ENCODE data around the gene PLXNA3.
A peak's percentile ranks its signal among the peaks of the same experiment; 100 is the strongest.
"Not testable (repeated sequence)": the region's sequence is repeated elsewhere in the genome, so short reads cannot be mapped to it uniquely, and the experiment has no call there.

The PLXNA3 gene

GRCh38 chrX:154501423-154501822 is 43.3 kb downstream of the PLXNA3 start:
- not testable (repeated sequence) for DNase-seq (ENCODE audit: low read depth in 2 of 2)

DNA sequence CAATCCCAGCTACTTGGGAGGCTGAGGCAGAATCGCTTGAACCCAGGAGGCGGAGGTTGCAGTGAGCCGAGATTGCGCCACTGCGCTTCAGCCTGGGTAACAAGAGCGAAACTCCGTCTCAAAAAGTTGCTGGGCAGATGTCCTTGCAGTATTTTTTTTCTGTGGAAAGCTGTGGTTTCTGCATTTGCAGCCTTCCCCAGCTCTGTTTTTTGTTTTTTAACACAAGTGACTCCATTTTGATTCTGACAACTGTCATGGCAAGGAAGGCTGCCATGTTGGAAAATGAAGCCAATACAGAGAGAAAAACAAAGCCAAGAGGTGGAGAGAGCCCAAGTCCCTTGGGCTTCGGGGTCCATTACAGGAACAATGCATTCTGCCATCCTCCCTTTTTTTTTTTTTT is 44.0 kb downstream of the PLXNA3 start:
- DNase-seq (ENCODE audit: low read depth in 2 of 2) = no peak

DNA sequence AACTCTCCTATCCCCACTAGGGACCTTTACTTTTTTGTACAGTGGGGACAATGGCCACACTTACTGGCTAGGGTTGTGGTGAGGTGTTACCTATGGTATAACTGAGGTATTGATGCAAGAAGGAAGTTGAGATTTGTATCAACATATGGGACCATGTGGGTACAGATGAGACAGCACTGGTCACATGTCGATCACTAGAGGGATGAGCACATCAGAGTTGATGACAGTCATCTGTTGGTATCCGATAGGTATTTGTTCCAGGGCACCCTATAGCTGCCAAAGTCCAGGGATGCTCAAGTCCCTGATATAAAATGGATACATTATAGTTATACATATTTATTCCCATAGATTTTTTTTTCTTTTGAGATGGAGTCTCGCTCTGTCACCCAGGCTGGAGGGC is 44.9 kb downstream of the PLXNA3 start:
- DNase-seq (ENCODE audit: low read depth in 2 of 2) = no peak

GRCh38 chrX:154505734-154506133 is 47.7 kb downstream of the PLXNA3 start:
- no peak for DNase-seq (ENCODE audit: low read depth in 2 of 2)

- no peak for DNase-seq (ENCODE audit: low read depth in 2 of 2)
Measured at GRCh38 chrX:154506483-154507332, 48.6 kb downstream of the PLXNA3 start.

- DNase-seq (ENCODE audit: low read depth in 2 of 2) = no peak
Measured at GRCh38 chrX:154507673-154508383, 49.7 kb downstream of the PLXNA3 start.

GRCh38 chrX:154508384-154508745 is 50.3 kb downstream of the PLXNA3 start:
- DNase-seq (ENCODE audit: low read depth in 2 of 2) = no peak

DNA sequence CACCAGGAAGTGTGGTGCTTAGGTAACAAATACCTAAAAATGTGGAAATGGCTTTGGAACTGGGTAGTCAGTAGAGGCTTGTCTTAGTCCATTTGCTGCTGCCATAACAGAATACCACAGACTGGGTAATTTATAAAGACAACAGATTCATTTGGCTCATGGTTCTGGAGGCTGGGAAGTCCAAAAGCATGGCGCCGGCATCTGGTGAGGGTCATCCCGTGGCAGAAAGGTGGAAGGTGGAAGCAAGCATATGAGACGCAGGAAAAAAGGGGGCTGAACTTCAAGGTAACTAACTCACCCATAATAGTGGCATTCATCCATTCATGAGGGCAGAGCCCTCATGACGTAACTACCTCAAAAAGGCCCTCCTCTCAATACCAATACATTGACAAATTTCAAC is 51.4 kb downstream of the PLXNA3 start:
- DNase-seq (ENCODE audit: low read depth in 2 of 2) = no peak

- no peak for DNase-seq (ENCODE audit: low read depth in 2 of 2)
Measured at GRCh38 chrX:154511761-154512160, 53.7 kb downstream of the PLXNA3 start.

- no peak for DNase-seq (ENCODE audit: low read depth in 2 of 2)
Measured at GRCh38 chrX:154512879-154513553, 54.9 kb downstream of the PLXNA3 start.

- DNase-seq (ENCODE audit: low read depth in 2 of 2) = no peak
Measured at GRCh38 chrX:154513716-154514115, 55.6 kb downstream of the PLXNA3 start.

GRCh38 chrX:154515090-154515965 is 57.2 kb downstream of the PLXNA3 start:
- peak in 1 of 2 donors; percentile 16 for DNase-seq (ENCODE audit: low read depth in 2 of 2)

GRCh38 chrX:154515966-154516655 is 58.0 kb downstream of the PLXNA3 start, which contains the start of gene FAM3A:
TSS of gene FAM3A (minus strand) at chrX:154516232. CDS start at chrX:154515772, 460 bp downstream.
- DNase-seq (ENCODE audit: low read depth in 2 of 2) = peak; percentile 88

DNA sequence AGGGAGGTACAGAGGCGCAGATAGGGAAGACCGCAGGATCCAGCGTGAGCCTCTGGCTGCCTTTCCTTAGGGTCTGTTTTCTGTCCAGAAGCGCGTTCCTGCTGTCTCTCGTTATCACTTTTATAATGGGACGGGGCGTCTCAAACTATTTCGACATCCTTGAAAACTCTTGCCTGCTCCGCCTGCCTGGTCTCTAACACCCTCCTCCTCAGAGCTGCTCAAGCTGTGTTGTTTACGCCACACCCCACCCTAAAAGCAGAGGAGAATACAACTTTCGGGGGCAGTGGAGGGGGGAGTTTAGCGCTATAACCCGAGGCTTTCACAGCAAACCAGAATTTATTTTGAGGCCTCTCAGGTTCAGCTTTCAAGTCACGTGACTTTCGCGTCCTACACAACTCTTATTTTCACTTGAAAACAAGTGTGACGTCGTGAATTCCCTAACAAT is 58.6 kb downstream of the PLXNA3 start:
- DNase-seq (ENCODE audit: low read depth in 2 of 2) = no peak

DNA sequence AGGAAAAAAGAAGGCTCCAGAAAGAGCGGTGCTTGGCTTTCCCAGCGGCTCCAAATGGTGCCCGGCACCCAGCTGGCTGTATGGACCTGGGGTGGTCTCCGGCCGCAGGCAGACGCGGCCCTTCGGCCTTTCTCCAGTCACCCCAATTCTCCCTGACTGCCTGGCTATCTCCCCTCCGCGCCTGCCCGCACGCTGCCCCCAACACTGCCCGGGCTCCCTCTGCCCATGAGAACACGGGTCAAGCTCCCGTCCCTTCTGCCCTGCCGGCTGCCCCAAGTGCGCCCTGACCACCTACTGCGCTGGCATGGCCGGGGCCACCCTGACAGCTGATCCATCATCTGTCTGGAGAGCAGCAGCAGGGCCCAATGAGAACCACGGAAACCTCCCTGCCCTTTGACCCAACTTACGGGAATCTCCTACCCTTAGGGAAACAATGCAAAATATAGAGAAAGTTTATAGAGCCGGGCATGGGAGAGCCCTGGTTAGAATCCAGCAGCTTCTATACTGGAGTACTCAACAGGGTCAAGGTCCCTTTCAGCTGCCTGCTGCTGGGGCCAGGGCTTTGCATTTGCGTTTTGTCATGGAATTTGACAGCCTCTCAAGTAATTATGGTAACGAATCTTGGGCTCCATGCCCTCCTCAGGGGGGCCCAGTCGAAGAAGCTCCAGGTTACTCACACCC is 59.2 kb downstream of the PLXNA3 start:
- DNase-seq (ENCODE audit: low read depth in 2 of 2) = no peak

- DNase-seq (ENCODE audit: low read depth in 2 of 2) = no peak
Measured at GRCh38 chrX:154519389-154519788, 61.3 kb downstream of the PLXNA3 start.

- no peak for DNase-seq (ENCODE audit: low read depth in 2 of 2)
Measured at GRCh38 chrX:154525606-154526490, 67.8 kb downstream of the PLXNA3 start.

GRCh38 chrX:154526901-154527675 is 69.0 kb downstream of the PLXNA3 start:
- DNase-seq (ENCODE audit: low read depth in 2 of 2) = peak; percentile 40 to 56

All from activated CD4-positive, alpha-beta T cell treated with anti-CD3 and anti-CD28 coated beads for 24 hours (primary cell).